OCI-LY7 (cell line): ENCODE measurements around the gene SLC8A1. TPM values are rescaled to one million over a fixed set of nuclear protein-coding genes. Genes with fewer than 3 reads are reported as not detected.

Source experiments
- BruUV-seq: library from RNA; stranded (reverse); fragments of 400-500 nt; replicated peaks from 2 replicates; lab custom pipeline; 2021; lab: Mats Ljungman, UMichigan
- CTCF ChIA-PET: fragments of 300-600 bp; sonication (Branson Sonifier 250); formaldehyde crosslinking; loops from one replicate; lab custom pipeline; 2022; ENCODE audit warnings: antibody characterized with exemption; ENCODE audit not compliant: unreplicated experiment; lab: Charles Lee
- POLR2A ChIA-PET: fragments of 300-600 bp; sonication (Branson Sonifier 250); formaldehyde crosslinking; loops from one replicate; lab custom pipeline; 2022; ENCODE audit warnings: antibody characterized with exemption; lab: Charles Lee
- DNase-seq: peaks from one replicate; pipeline ENCODE4 v3.0.0-alpha.2; 2015; ENCODE audit warnings: low spot score
- H2AFZ ChIP-seq: fragments of 200-600 bp; sonication (generic), shearing (Covaris generic); 2 replicates; pipeline ENCODE4 v1.6.1; 2014; ENCODE audit warnings: mild to moderate bottlenecking, antibody characterized with exemption, low read length, moderate library complexity
- H3K27ac ChIP-seq: fragments of 200-600 bp; sonication (generic); 2 replicates; pipeline ENCODE4 v1.5.1; 2014; ENCODE audit warnings: mixed run types, low read depth, mild to moderate bottlenecking, moderate library complexity, low read length, inconsistent platforms; ENCODE audit not compliant: poor library complexity, severe bottlenecking
- H3K36me3 ChIP-seq: fragments of 200-600 bp; sonication (generic); 2 replicates; pipeline ENCODE4 v1.6.1; 2014; ENCODE audit warnings: mild to moderate bottlenecking, antibody characterized with exemption, low read length, moderate library complexity, mixed read lengths; ENCODE audit not compliant: insufficient read depth
- H3K4me1 ChIP-seq: fragments of 200-600 bp; sonication (generic); 2 replicates; pipeline ENCODE4 v1.5.1; 2014; ENCODE audit warnings: mild to moderate bottlenecking, low read length; ENCODE audit not compliant: insufficient read depth, poor library complexity, severe bottlenecking
- H3K4me2 ChIP-seq: fragments of 200-600 bp; sonication (generic); 2 replicates; pipeline ENCODE4 v1.6.1; 2014; ENCODE audit warnings: mild to moderate bottlenecking, low read length
- H3K4me3 ChIP-seq: fragments of 200-600 bp; sonication (generic); 2 replicates; pipeline ENCODE4 v1.5.1; 2014; ENCODE audit warnings: mild to moderate bottlenecking, low read depth, low read length; ENCODE audit not compliant: poor library complexity, severe bottlenecking
- H3K79me2 ChIP-seq: fragments of 200-600 bp; sonication (generic); 2 replicates; pipeline ENCODE4 v1.6.1; 2016; ENCODE audit warnings: low read depth, mild to moderate bottlenecking, low read length, moderate library complexity, mixed read lengths; ENCODE audit not compliant: insufficient read depth
- H3K9me2 ChIP-seq: fragments of 200-600 bp; sonication (generic); 2 replicates; pipeline ENCODE4 v1.6.1; 2016; ENCODE audit warnings: mild to moderate bottlenecking, low read length, mixed read lengths; ENCODE audit not compliant: insufficient read depth
- H3K9me3 ChIP-seq: fragments of 200-600 bp; sonication (generic); 2 replicates; pipeline ENCODE4 v1.6.1; 2014; ENCODE audit warnings: mild to moderate bottlenecking, mixed run types, low read length, mixed read lengths
- H4K20me1 ChIP-seq: fragments of 200-600 bp; sonication (generic); 2 replicates; pipeline ENCODE4 v1.6.1; 2014; ENCODE audit warnings: mild to moderate bottlenecking, antibody characterized with exemption, low read length, moderate library complexity, mixed read lengths; ENCODE audit not compliant: insufficient read depth
- CTCF ChIP-seq: fragments of 200-600 bp; sonication (generic); conservative IDR thresholded peaks from 2 replicates; pipeline ENCODE4 v1.5.1; 2014; ENCODE audit warnings: mild to moderate bottlenecking, antibody characterized with exemption, low read length, moderate library complexity, mixed read lengths
- EZH2phosphoT487 ChIP-seq: fragments of 200-600 bp; sonication (generic); IDR thresholded peaks from 2 replicates; pipeline ENCODE4 v1.6.1; 2018; ENCODE audit warnings: low read depth, borderline replicate concordance, mild to moderate bottlenecking, mixed run types, antibody characterized with exemption, low read length, moderate library complexity, mixed read lengths
- intact Hi-C: fragments of 100-400 bp; cut with micrococcal nuclease; formaldehyde crosslinking; loops from one replicate; pipeline ENCODE4 v1.10.0; 2022; ENCODE audit not compliant: unreplicated experiment
- total RNA-seq, 2 experiments: library from RNA; depleted of rRNA in 1 of 2; stranded (reverse); fragments of >200 nt in 1 of 2; shearing (Covaris generic) in 1 of 2; gene quantifications; 2 replicates each; pipeline ENCODE4 v1.2.3, GENCODE V29; 2014 to 2022

Gene SLC8A1
- total RNA-seq, 2 experiments from 2014 or later = 3.6 to 7.3 TPM

GRCh38 chr2:40093021-40093675 lies 358.7 kb downstream of the SLC8A1 start:
- Histone ChIP-seq H3K79me2 (no peaks in the 10 kb centered on the region), H3K9me2 (no peaks in the 10 kb centered on the region), H4K20me1 (no peaks in the 10 kb centered on the region), H3K4me1 (no peaks in the 10 kb centered on the region), H3K4me3 (no peak overlapping the region), H2AFZ (no peak overlapping the region), H3K36me3 (no peaks in the 10 kb centered on the region), H3K27ac (no peak overlapping the region), H3K9me3 (no peaks in the 10 kb centered on the region), H3K4me2 (no peak overlapping the region)
- no TSS peak for BruUV-seq
- DNase-seq = no peak
- CTCF ChIA-PET = no interaction called here
- TF ChIP-seq EZH2phosphoT487 (no peak), CTCF (no peak)
- intact Hi-C loops = no loop called here
- POLR2A ChIA-PET = interaction anchor here (0.7 kb wide), 1 partner anchor 13 kb away, joined by 3 read pairs; no protein-coding TSS in a partner anchor

- no TSS peak for BruUV-seq
- Histone ChIP-seq H3K79me2 (no peaks in the 10 kb centered on the region), H3K9me2 (no peaks in the 10 kb centered on the region), H3K4me3 (no peak overlapping the region), H2AFZ (no peak overlapping the region), H3K4me1 (no peaks in the 10 kb centered on the region), H3K4me2 (no peak overlapping the region), H4K20me1 (no peaks in the 10 kb centered on the region), H3K9me3 (no peaks in the 10 kb centered on the region), H3K36me3 (no peaks in the 10 kb centered on the region), H3K27ac (no peak overlapping the region)
- intact Hi-C loops = no loop called here
- POLR2A ChIA-PET = no interaction called here
- DNase-seq = no peak
- CTCF ChIA-PET = no interaction called here
- TF ChIP-seq CTCF (no peak), EZH2phosphoT487 (no peak)
Measured at GRCh38 chr2:40090044-40090443, 361.8 kb downstream of the SLC8A1 start.

- Histone ChIP-seq H3K36me3 (no peaks in the 10 kb centered on the region), H3K9me2 (no peaks in the 10 kb centered on the region), H3K27ac (no peak overlapping the region), H3K79me2 (no peaks in the 10 kb centered on the region), H3K9me3 (0 out of 2 replicates have a peak, but pooled peaks cover 2% of the 10 kb centered on the region), H4K20me1 (no peaks in the 10 kb centered on the region), H3K4me2 (no peak overlapping the region), H3K4me1 (no peaks in the 10 kb centered on the region), H2AFZ (no peak overlapping the region), H3K4me3 (no peak overlapping the region)
- ChIA-PET POLR2A (no interaction called here), CTCF (no interaction called here)
- no TSS peak for BruUV-seq
- intact Hi-C loops = no loop called here
- TF ChIP-seq EZH2phosphoT487 (no peak), CTCF (no peak)
- DNase-seq = no peak
Measured at GRCh38 chr2:40087927-40088326, 364.0 kb downstream of the SLC8A1 start.
